AG09319 (cell line): ENCODE measurements around the gene LEMD3.

Source experiments
- DNase-seq: peaks from one replicate; pipeline ENCODE4 v3.0.0-alpha.2; 2010; ENCODE audit warnings: low read depth; ENCODE audit errors: extremely low read depth
- TF ChIP-seq, protein P1 (sequence below): IDR thresholded peaks from 2 replicates; pipeline ENCODE4 v1.5.1; 2011; ENCODE audit warnings: low read depth, mild to moderate bottlenecking, inconsistent platforms, low read length, moderate library complexity

Gene LEMD3

DNA sequence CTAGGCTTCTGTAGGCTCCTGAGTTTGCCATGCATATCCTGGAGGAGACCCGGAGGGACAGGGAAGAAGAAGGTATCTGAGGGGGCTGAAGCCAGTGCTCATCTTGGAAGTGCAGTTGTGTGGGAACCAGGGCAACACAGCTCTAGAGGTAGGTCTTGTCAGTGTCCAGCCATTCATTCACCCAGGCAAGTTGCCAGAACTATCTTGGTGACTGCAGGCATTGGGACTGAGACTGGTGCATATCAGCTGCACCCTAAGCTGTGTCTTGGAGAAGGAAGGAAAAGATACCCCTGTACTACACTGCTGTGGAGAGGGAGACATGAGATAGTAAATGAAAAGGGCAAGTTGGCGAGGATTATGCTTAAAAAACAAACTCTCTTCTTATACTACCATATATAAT is 43.4 kb upstream of the LEMD3 start:
- TF ChIP-seq, protein P1, sequence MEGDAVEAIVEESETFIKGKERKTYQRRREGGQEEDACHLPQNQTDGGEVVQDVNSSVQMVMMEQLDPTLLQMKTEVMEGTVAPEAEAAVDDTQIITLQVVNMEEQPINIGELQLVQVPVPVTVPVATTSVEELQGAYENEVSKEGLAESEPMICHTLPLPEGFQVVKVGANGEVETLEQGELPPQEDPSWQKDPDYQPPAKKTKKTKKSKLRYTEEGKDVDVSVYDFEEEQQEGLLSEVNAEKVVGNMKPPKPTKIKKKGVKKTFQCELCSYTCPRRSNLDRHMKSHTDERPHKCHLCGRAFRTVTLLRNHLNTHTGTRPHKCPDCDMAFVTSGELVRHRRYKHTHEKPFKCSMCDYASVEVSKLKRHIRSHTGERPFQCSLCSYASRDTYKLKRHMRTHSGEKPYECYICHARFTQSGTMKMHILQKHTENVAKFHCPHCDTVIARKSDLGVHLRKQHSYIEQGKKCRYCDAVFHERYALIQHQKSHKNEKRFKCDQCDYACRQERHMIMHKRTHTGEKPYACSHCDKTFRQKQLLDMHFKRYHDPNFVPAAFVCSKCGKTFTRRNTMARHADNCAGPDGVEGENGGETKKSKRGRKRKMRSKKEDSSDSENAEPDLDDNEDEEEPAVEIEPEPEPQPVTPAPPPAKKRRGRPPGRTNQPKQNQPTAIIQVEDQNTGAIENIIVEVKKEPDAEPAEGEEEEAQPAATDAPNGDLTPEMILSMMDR, result no peak

DNA sequence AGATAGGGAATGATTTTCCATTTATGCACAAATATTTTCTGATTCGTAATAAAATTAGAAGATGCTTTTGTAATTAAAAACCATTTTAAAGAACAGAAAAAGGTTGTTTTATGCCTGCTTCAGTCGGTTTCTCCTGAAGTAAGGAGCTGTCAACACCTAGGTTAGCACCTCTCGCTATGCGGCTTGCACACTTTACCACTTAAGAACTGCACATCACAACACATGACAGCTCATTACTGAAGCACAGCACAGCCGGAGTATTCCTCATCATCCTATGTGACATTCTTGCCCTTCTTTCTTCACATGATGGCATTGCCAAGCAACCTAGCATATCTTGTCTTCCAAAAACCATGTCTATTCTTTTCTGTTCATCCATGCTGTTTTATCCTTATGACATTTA is 42.9 kb upstream of the LEMD3 start:
- DNase-seq, result no peak
- TF ChIP-seq, protein P1, result no peak

More for the DNA sequence above, 43.4 kb upstream of the LEMD3 start:
- no peak for DNase-seq

DNA sequence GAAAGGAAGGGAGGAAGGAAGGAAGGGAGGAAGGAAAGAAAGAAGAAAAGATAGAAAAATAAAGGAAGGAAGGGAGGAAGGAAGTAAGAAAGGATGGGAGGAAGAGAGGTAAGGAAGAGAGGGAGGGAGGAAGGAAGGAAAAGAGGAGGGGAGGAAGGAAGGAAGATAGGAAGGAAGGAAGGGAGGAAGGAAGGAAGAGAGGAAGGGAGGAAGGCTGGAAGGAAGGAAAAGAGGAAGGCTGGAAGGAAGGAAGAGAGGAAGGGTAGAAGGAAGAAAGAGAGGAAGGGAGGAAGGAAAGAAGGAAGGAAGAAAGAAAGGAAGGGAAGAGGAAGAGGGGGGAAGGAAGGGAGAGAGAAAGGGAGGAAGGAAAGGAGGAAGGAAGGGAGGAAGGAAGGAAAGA is 35.5 kb upstream of the LEMD3 start:
- TF ChIP-seq, protein P1, result no peak

DNA sequence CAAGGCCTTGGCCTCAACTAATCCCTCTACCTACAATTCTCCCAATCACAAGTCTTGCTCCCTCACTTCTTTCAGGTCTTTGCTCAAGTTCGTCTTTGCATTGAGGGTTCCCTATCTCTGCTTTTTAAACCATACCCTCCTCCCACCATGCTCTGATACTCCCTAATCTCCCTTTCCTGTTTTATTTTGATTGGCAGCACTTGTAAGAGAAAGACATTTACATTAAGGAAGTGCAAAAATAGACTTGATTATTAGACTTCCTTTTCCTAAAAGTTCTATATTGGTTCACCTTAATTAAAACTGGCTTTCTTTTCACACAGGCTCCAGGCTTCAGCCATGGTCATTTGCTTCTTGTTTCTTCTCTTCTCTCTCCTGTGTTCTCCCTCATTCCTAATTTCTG is 30.0 kb upstream of the LEMD3 start:
- no peak for DNase-seq
- TF ChIP-seq, protein P1, result no peak

More for the DNA sequence above, 35.5 kb upstream of the LEMD3 start:
- no peak for DNase-seq

DNA sequence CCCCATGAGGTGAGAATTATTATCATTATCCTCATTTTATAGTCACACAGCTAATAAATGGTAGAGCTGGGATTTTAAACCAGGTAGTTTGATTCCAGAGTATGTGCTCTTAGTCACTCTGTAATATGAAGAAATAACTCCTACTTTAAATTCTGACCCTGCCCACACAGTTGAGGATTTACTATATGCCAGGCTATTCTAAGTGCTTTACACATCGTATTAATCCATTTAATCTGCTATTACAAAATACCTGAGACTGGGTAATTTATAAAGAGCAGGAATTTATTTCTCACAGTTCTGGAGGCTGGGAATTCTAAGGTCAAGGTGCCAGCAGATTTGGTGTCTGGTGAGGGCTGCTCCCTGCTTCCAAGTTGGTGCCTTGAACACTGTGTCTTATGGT is 28.6 kb upstream of the LEMD3 start:
- DNase-seq, result no peak
- TF ChIP-seq, protein P1, result no peak

DNA sequence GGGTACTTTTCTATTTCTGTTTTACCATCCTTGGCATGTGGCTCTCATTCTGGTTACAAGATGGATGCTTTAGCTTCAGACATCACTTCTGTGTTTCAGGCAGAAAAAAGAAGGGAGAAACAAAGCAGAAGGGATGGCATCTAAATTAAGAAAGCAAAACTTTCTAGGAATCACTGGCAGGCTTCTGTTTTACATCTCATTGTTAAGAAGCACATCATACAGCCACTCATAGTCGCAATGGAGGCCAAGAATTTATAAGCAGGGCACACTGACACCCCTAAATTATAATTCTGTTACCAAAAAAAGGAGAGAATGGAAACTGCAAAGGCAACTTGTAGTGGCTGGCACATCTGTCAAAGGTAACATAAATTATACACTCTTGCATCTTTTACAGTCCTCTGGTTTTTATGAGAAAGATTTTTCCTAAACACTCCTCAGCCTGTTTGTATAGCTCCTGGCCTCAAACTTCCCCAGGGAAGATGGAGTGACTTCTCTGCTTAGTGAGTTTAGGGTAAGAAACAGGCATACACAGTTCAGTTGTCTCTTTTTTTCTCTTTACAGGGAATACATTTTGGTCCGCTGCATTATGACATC is 22.0 kb upstream of the LEMD3 start:
- no peak for DNase-seq
- TF ChIP-seq, protein P1, result no peak

GRCh38 chr12:65152012-65152411 is 17.4 kb upstream of the LEMD3 start:
- DNase-seq, result no peak
- TF ChIP-seq, protein P1, result no peak
